RWPE1 (cell line): ENCODE measurements around the gene WDR20.
A peak's percentile ranks its signal among the peaks of the same experiment; 100 is the strongest.

ENCODE experiments used
- CTCF ChIA-PET: fragments of 350-600 bp; sonication (Branson Sonifier 250); formaldehyde crosslinking; extraction: SDS; loops from one replicate; lab custom pipeline; 2021; lab: Yijun Ruan, JAX
- POLR2A ChIA-PET: fragments of 400-600 bp; formaldehyde crosslinking; extraction: SDS; loops from one replicate; lab custom pipeline; 2020; ENCODE audit warnings: antibody characterized with exemption; ENCODE audit not compliant: low non-redundant PET; lab: Yijun Ruan, JAX
- DNase-seq: peaks from one replicate; pipeline ENCODE4 v3.0.0; 2012; ENCODE audit warnings: low spot score
- H3K27ac ChIP-seq: fragments of 450-650 bp; 2 replicates; pipeline ENCODE4 v1.5.1; 2017
- TF ChIP-seq, protein P1 (sequence below): fragments of 450-650 bp; conservative IDR thresholded peaks from 2 replicates; pipeline ENCODE4 v1.5.1; 2017; ENCODE audit warnings: low read depth, mild to moderate bottlenecking

Gene WDR20

DNA sequence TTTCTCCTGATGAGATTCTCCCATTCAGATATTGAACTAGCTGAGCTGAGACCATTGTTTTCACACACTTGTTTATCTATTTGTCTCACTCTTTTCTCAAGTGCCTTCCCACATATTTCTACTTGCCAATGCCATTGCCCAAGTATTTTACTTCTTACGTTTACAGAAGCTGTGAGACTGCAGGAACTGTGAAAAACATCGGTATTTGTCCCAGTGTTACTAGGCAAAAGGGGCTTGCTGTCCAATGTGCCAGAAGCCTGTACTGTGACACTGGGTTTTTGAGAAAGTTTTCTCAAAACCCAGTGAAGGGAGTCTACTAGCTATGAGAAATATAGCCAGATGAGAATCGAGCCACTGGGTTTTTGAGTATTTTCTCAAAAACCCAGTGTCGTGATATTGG is 37.5 kb downstream of the WDR20 start:
- ChIA-PET CTCF (interaction anchor here (0.6 kb wide), 2 partner anchors 38 to 192 kb away, joined by 3 to 4 read pairs; no protein-coding TSS in a partner anchor), POLR2A (no interaction called here)
- DNase-seq = no peak
- TF ChIP-seq, protein P1, sequence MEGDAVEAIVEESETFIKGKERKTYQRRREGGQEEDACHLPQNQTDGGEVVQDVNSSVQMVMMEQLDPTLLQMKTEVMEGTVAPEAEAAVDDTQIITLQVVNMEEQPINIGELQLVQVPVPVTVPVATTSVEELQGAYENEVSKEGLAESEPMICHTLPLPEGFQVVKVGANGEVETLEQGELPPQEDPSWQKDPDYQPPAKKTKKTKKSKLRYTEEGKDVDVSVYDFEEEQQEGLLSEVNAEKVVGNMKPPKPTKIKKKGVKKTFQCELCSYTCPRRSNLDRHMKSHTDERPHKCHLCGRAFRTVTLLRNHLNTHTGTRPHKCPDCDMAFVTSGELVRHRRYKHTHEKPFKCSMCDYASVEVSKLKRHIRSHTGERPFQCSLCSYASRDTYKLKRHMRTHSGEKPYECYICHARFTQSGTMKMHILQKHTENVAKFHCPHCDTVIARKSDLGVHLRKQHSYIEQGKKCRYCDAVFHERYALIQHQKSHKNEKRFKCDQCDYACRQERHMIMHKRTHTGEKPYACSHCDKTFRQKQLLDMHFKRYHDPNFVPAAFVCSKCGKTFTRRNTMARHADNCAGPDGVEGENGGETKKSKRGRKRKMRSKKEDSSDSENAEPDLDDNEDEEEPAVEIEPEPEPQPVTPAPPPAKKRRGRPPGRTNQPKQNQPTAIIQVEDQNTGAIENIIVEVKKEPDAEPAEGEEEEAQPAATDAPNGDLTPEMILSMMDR = no peak
- no peak overlapping the region for H3K27ac ChIP-seq

DNA sequence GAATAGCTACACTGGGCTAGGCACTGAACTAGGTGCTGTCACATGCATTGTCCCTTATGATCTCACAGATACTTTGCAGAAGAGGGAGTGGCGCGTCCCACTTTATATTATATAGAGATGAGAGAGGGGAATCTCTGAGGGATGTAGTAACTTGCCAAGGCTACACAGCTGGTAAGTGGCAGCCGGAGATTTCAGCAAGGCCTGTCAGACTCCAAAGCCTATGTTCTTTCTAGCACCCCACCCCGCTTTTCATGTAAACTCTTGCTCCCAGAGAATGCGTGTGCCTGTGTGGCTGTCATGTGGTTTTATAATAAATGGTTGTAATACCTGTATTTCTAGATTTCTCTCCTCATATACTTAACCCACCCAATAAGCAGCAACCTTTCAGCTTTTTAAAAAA is 39.1 kb downstream of the WDR20 start:
- ChIA-PET POLR2A (no interaction called here), CTCF (interaction anchor here (0.5 to 0.6 kb wide), 2 partner anchors 15 to 82 kb away, joined by 3 read pairs; no protein-coding TSS in a partner anchor)
- no peak for DNase-seq
- H3K27ac ChIP-seq = no peak overlapping the region
- TF ChIP-seq, protein P1 = no peak

DNA sequence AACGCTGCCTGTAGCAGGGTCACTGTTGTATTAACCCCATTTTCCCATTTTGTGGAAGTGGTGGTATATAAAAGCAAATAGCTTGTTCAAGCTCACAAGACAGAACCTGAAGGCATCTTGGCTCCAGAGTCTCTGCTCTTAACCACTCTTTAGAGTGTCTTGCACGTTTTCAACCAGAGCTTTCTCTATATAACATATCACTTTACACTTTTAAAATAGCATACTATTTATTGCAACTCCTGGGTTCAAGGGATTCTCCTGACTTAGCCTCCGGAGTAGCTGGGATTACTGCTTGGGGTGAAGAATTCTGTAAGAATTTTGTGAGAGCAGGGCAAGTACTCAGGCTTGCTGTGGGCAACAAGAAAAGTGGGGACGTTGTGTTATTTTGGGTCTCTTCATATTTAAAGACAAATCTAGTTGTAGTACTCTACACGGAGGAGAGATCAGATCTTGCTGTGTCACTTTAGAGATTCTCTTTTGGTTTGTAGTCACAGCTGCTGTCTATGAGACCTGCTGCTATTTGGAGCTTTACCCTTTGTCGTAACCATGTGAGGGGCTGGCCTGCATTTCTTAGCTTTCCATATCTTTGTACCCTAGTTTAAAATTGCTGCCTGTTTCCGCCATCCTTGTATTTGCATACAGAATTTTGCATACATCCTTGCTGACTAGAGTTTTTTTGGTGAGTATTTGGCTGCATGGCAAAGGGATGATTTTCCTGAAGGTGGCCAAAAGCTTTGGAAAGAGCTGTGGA is 40.7 kb downstream of the WDR20 start:
- POLR2A ChIA-PET = interaction anchor here (0.5 kb wide), 1 partner anchor 22 kb away, joined by 4 read pairs; no protein-coding TSS in a partner anchor
- CTCF ChIA-PET = no interaction called here
- TF ChIP-seq, protein P1 = no peak
- no peak for DNase-seq
- no peak overlapping the region for H3K27ac ChIP-seq

DNA sequence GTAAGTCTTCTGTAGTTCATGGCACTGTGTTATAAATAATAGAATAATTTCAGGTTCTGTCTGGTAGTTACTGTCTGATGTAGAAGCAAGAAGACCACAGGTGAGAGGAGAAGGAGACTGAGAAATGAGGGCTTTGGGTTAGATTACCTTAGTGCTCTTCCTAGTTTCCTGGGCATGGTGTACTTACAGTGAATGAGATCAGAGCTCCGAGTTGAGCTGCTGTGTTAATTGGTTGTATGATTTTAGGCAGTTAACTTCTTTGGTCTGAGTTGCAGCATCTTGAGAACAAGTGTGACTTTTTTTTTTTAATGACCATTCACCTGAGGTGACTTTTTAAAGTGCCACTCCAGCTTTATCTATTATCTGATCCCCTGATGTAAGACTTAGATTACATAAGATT is 41.5 kb downstream of the WDR20 start:
- H3K27ac ChIP-seq = no peak overlapping the region
- no peak for DNase-seq
- TF ChIP-seq, protein P1 = no peak
- ChIA-PET POLR2A (interaction anchor here (0.5 to 0.7 kb wide), 2 partner anchors 21 to 1680 kb away, joined by 3 to 4 read pairs; no protein-coding TSS in a partner anchor), CTCF (no interaction called here)

DNA sequence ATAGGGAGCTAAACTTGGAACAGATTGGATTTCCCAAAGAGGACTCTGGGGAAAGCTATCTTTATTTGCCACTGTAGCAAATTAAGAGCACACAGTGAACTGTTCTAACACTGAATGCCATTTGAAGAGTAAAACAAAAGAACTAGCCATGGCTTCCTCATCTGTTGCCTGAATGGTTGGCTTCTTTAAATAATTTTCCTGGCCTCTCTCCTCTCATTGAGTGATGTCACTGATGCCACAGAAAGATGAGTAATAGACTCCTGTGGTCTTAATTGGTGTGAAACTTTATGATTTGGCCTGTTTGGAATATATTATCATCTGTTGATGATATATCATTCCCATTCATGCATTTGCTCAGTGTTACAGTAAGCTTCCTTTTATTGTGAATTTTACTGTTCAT is 42.5 kb downstream of the WDR20 start:
- POLR2A ChIA-PET = no interaction called here
- CTCF ChIA-PET = interaction anchor here (0.7 to 0.9 kb wide), 3 partner anchors 17 to 86 kb away, joined by 3 read pairs; no protein-coding TSS in a partner anchor
- peak; percentile 29 for DNase-seq
- TF ChIP-seq, protein P1 = no peak
- H3K27ac ChIP-seq = no peak overlapping the region

DNA sequence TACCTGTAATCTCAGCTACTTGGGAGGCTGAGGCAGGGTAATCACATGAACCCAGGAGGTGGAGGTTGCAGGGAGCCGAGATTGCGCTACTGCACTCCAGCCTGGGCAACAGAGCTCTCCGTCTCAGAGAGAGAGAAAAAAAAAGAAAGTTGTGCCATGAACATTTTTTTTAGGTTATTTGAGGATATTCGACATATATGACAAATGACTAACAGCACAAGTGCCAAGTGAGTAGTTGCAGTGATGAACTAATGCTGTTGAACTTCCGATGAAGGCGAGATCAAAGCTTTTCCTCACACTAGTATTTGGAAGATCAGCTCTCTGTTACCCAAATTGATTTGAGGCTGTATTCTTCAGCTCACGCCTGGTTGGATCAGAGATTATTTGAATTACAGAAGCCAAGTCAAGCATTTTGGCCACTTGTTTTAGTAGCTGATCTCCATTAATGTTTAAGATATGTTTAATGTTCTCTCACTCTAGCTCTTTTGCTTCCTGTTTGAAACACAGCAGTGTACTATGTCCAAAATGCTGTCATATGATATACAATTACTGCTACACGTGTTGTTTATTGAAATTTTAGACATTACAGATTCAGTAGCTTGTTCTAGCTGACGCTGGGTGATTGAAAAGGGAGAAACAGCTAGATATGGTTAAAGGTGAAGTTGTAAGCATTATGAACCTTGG is 43.4 kb downstream of the WDR20 start:
- POLR2A ChIA-PET = no interaction called here
- DNase-seq = no peak

More for the DNA sequence above, 43.4 kb downstream of the WDR20 start:
- CTCF ChIA-PET = interaction anchor here (0.9 kb wide), 1 partner anchor 18 kb away, joined by 3 read pairs; no protein-coding TSS in a partner anchor
- TF ChIP-seq, protein P1 = no peak
- no peak overlapping the region for H3K27ac ChIP-seq
